Neural progenitor cell (in vitro differentiated cells): ENCODE results near the gene DOCK3. TPM values are rescaled to one million over a fixed set of nuclear protein-coding genes. Genes with fewer than 3 reads are reported as not detected.

ENCODE experiments used
- DNase-seq: peaks from one replicate; pipeline ENCODE4 v3.0.0-alpha.2; 2016; ENCODE audit warnings: low spot score
- H2AFZ ChIP-seq: fragments of 200-600 bp; sonication (generic); replicated peaks from 2 replicates; pipeline ENCODE4 v1.6.1; 2016; ENCODE audit warnings: antibody characterized with exemption
- H3F3A ChIP-seq: fragments of 200-600 bp; sonication (generic); 2 replicates; pipeline ENCODE4 v1.6.1; 2016; ENCODE audit warnings: antibody characterized with exemption, low read depth
- H3K27ac ChIP-seq: fragments of 200-600 bp; sonication (generic); 2 replicates; pipeline ENCODE4 v1.5.1; 2016; ENCODE audit warnings: mild to moderate bottlenecking
- H3K27me3 ChIP-seq: fragments of 200-600 bp; sonication (generic); 2 replicates; pipeline ENCODE4 v1.6.1; 2016; ENCODE audit warnings: mild to moderate bottlenecking, moderate library complexity
- H3K36me3 ChIP-seq: fragments of 200-600 bp; sonication (generic); 2 replicates; pipeline ENCODE4 v1.5.1; 2016
- H3K4me1 ChIP-seq: fragments of 200-600 bp; sonication (generic); 2 replicates; pipeline ENCODE4 v1.6.1; 2016; ENCODE audit warnings: mixed run types
- H3K4me2 ChIP-seq: fragments of 200-600 bp; sonication (generic); 2 replicates; pipeline ENCODE4 v1.6.1; 2016
- H3K4me3 ChIP-seq: fragments of 200-600 bp; sonication (generic); 2 replicates; pipeline ENCODE4 v1.5.1; 2016
- H3K79me2 ChIP-seq: fragments of 200-600 bp; sonication (generic); 2 replicates; pipeline ENCODE4 v1.6.1; 2016; ENCODE audit warnings: low read depth
- H3K9ac ChIP-seq: fragments of 200-600 bp; sonication (generic); 2 replicates; pipeline ENCODE4 v1.6.1; 2016
- H3K9me3 ChIP-seq: fragments of 200-600 bp; sonication (generic); 2 replicates; pipeline ENCODE4 v1.5.1; 2016; ENCODE audit warnings: low read depth
- H4K20me1 ChIP-seq: fragments of 200-600 bp; sonication (generic); 2 replicates; pipeline ENCODE4 v1.6.1; 2016; ENCODE audit warnings: low read depth
- H3K27ac Mint-ChIP-seq: 3 replicates; pipeline ENCODE4 v1.8.0; 2021; ENCODE audit warnings: mixed read lengths
- H3K27me3 Mint-ChIP-seq: 2 replicates; pipeline ENCODE4 v1.8.0; 2022; ENCODE audit warnings: low read depth, mild to moderate bottlenecking, inconsistent platforms, moderate library complexity, mixed read lengths; ENCODE audit not compliant: insufficient read depth
- H3K36me3 Mint-ChIP-seq: 3 replicates; pipeline ENCODE4 v1.8.0; 2021; ENCODE audit warnings: mixed read lengths
- H3K4me1 Mint-ChIP-seq: 3 replicates; pipeline ENCODE4 v1.8.0; 2021; ENCODE audit warnings: mixed read lengths
- H3K4me3 Mint-ChIP-seq: 3 replicates; pipeline ENCODE4 v1.8.0; 2021; ENCODE audit warnings: mild to moderate bottlenecking, moderate library complexity, mixed read lengths
- H3K9me3 Mint-ChIP-seq: 3 replicates; pipeline ENCODE4 v1.8.0; 2020; ENCODE audit warnings: mixed read lengths
- EZH2 ChIP-seq: fragments of 200-600 bp; sonication (generic); IDR thresholded peaks from 2 replicates; pipeline ENCODE4 v1.6.1; 2017; ENCODE audit warnings: antibody characterized with exemption, mild to moderate bottlenecking, moderate library complexity
- EZH2phosphoT487 ChIP-seq: fragments of 200-600 bp; sonication (generic); IDR thresholded peaks from 2 replicates; pipeline ENCODE4 v1.6.1; 2017; ENCODE audit warnings: antibody characterized with exemption
- total RNA-seq: library from RNA; depleted of rRNA; stranded (reverse); fragments of >200 nt; gene quantifications from 2 replicates; pipeline ENCODE4 v1.2.3, GENCODE V29; 2015; ENCODE audit warnings: low replicate concordance
- TF ChIP-seq, protein P1 (sequence below): fragments of 200-600 bp; sonication (generic); IDR thresholded peaks from 2 replicates; pipeline ENCODE4 v1.5.1; 2017; ENCODE audit warnings: antibody characterized with exemption, mild to moderate bottlenecking

The DOCK3 gene
- total RNA-seq, 1 donor from 2014 or later = 10.7 TPM

DNA sequence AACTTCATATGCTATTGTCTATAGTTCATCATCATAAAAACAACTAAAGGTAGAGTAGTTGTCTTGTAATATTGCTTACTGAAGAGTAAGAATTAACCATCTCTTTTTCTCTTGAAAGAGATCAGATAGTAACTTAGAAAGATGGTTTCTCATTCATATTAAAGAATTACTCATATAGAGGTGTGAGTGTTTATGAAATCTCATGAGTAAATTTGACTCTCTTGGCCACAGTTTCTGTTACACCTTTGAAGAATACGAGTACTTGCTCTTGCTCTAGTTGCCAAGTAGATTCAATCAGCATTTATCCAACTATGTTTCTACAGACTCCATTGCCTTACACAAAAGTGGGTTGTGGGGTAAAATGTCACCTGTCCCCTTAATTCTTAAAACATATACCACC, 463.0 kb downstream of the DOCK3 start:
- no peak overlapping the region for H2AFZ ChIP-seq
- H3K27ac Mint-ChIP-seq = no peak overlapping the region
- no peaks in the 10 kb centered on the region for H3K4me1 ChIP-seq
- no peak overlapping the region for H3K9ac ChIP-seq
- no peaks in the 10 kb centered on the region for H3K27me3 Mint-ChIP-seq
- H3K36me3 Mint-ChIP-seq = peaks cover 2% of the 10 kb centered on the region
- H4K20me1 ChIP-seq = no peaks in the 10 kb centered on the region
- H3K27me3 ChIP-seq = no peaks in the 10 kb centered on the region
- H3K4me3 Mint-ChIP-seq = no peak overlapping the region
- H3K4me3 ChIP-seq = no peak overlapping the region
- TF ChIP-seq, protein P1, sequence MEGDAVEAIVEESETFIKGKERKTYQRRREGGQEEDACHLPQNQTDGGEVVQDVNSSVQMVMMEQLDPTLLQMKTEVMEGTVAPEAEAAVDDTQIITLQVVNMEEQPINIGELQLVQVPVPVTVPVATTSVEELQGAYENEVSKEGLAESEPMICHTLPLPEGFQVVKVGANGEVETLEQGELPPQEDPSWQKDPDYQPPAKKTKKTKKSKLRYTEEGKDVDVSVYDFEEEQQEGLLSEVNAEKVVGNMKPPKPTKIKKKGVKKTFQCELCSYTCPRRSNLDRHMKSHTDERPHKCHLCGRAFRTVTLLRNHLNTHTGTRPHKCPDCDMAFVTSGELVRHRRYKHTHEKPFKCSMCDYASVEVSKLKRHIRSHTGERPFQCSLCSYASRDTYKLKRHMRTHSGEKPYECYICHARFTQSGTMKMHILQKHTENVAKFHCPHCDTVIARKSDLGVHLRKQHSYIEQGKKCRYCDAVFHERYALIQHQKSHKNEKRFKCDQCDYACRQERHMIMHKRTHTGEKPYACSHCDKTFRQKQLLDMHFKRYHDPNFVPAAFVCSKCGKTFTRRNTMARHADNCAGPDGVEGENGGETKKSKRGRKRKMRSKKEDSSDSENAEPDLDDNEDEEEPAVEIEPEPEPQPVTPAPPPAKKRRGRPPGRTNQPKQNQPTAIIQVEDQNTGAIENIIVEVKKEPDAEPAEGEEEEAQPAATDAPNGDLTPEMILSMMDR = no peak
- TF ChIP-seq EZH2 (no peak), EZH2phosphoT487 (no peak)
- no peaks in the 10 kb centered on the region for H3K4me1 Mint-ChIP-seq
- no peak overlapping the region for H3K27ac ChIP-seq
- H3F3A ChIP-seq = no peaks in the 10 kb centered on the region
- H3K36me3 ChIP-seq = no peaks in the 10 kb centered on the region
- H3K4me2 ChIP-seq = no peak overlapping the region
- no peaks in the 10 kb centered on the region for H3K9me3 ChIP-seq
- DNase-seq = no peak
- no peaks in the 10 kb centered on the region for H3K79me2 ChIP-seq
- peaks cover 8% of the 10 kb centered on the region for H3K9me3 Mint-ChIP-seq

DNA sequence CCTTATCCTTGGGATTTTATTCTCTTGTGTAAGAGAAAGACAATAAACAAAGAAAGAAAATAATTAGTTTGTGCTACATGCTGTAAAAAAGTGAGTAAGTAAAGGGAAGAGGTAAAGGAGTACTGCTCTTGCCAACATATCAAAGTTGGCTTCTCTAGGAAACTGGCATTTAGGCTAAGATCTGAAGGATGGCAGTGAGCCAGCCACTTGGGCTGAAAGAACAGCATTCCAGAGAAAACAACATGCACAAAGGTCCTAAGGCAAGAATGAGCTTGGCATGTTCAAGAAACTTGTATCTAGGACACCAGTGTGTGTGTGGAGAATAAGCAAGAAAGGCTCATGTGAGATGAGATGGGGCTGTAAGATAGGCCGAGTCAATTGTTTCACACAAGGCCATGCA, 464.9 kb downstream of the DOCK3 start:
- Histone ChIP-seq H3K79me2 (no peaks in the 10 kb centered on the region), H4K20me1 (no peaks in the 10 kb centered on the region), H3K4me1 (no peaks in the 10 kb centered on the region), H3K27ac (no peak overlapping the region), H3K27me3 (no peaks in the 10 kb centered on the region), H2AFZ (no peak overlapping the region), H3K4me2 (no peak overlapping the region), H3K9ac (no peak overlapping the region), H3K4me3 (no peak overlapping the region), H3K36me3 (no peaks in the 10 kb centered on the region), H3K9me3 (no peaks in the 10 kb centered on the region), H3F3A (no peaks in the 10 kb centered on the region)
- H3K4me1 Mint-ChIP-seq = no peaks in the 10 kb centered on the region
- no peak overlapping the region for H3K27ac Mint-ChIP-seq
- DNase-seq = no peak
- no peaks in the 10 kb centered on the region for H3K9me3 Mint-ChIP-seq
- TF ChIP-seq EZH2 (no peak), EZH2phosphoT487 (no peak)
- TF ChIP-seq, protein P1 = no peak
- H3K36me3 Mint-ChIP-seq = peaks cover 2% of the 10 kb centered on the region
- no peaks in the 10 kb centered on the region for H3K27me3 Mint-ChIP-seq
- H3K4me3 Mint-ChIP-seq = no peak overlapping the region

DNA sequence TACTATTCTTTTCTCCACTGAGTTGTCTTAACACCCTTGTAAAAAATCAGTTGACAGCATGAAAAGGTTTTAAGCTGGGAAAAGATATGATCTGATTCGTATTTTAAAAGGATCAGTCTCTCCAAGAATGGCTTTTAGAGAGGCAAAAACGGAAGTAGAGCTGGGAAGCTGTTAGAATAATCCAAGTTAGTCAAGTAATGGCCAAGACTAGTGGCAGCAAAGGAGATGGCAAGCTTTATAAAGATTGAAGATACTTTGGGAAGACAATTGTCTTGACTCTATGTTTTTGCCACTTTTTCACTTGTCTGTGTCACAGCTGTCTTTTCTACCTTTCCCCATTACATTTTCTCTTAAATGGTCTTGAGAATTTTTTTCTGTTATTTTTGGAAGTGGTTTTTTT, 466.8 kb downstream of the DOCK3 start:
- DNase-seq = no peak
- no peak overlapping the region for H2AFZ ChIP-seq
- H3F3A ChIP-seq = no peaks in the 10 kb centered on the region
- TF ChIP-seq EZH2 (no peak), EZH2phosphoT487 (no peak)
- TF ChIP-seq, protein P1 = peak; percentile 20
- no peaks in the 10 kb centered on the region for H4K20me1 ChIP-seq
- H3K4me1 ChIP-seq = no peaks in the 10 kb centered on the region
- Mint-ChIP-seq H3K4me3 (no peak overlapping the region), H3K4me1 (no peaks in the 10 kb centered on the region), H3K27ac (no peak overlapping the region), H3K9me3 (no peaks in the 10 kb centered on the region), H3K27me3 (no peaks in the 10 kb centered on the region), H3K36me3 (peaks cover 2% of the 10 kb centered on the region)
- no peaks in the 10 kb centered on the region for H3K27me3 ChIP-seq
- no peaks in the 10 kb centered on the region for H3K36me3 ChIP-seq
- no peak overlapping the region for H3K4me2 ChIP-seq
- H3K79me2 ChIP-seq = no peaks in the 10 kb centered on the region
- no peak overlapping the region for H3K27ac ChIP-seq
- H3K9ac ChIP-seq = no peak overlapping the region
- H3K9me3 ChIP-seq = no peaks in the 10 kb centered on the region
- H3K4me3 ChIP-seq = no peak overlapping the region
